Adrenal gland (tissue), 12 donors: Measurements from ENCODE around the gene HSD17B12. TPM values are rescaled to one million over a fixed set of nuclear protein-coding genes. Genes with fewer than 3 reads are reported as not detected.

Experiments used
- DNase-seq, 7 donors: peaks; one replicate each; pipeline ENCODE4 v3.0.0-alpha.2; 2019 to 2020
- H3K27ac ChIP-seq, 5 donors: fragments of 200-600 bp; sonication (generic) in 4 of 5; 1 replicate in 3 of 5; 2 replicates in 2 of 5; pipeline versions ENCODE4 v1.5.1 to v1.8.0; 2016 to 2020; ENCODE audit warnings: mild to moderate bottlenecking in 1 of 5
- H3K27me3 ChIP-seq: fragments of 200-600 bp; 2 replicates; pipeline ENCODE4 v1.8.0; 2021
- H3K36me3 ChIP-seq, 2 donors: fragments of 200-600 bp; replicated peaks in 1 of 2; 1 replicate in 1 of 2; 2 replicates in 1 of 2; pipeline versions ENCODE4 v1.5.1 to v1.8.0; 2018 to 2022
- H3K4me1 ChIP-seq, 2 donors: fragments of 200-600 bp; replicated peaks in 1 of 2; 1 replicate in 1 of 2; 2 replicates in 1 of 2; pipeline versions ENCODE4 v1.5.1 to v1.8.0; 2018 to 2021
- H3K4me3 ChIP-seq, 4 donors: fragments of 200-600 bp; sonication (generic) in 3 of 4; one replicate each; pipeline ENCODE4 v1.5.1; 2016 to 2018
- H3K9me3 ChIP-seq, 3 donors: fragments of 200-600 bp; sonication (generic) in 1 of 3; replicated peaks in 1 of 3; 1 replicate in 2 of 3; 2 replicates in 1 of 3; pipeline versions ENCODE4 v1.5.1 to v1.8.0; 2016 to 2021
- POLR2A ChIP-seq, 2 donors: fragments of 450-650 bp; IDR thresholded peaks; one replicate each; pipeline ENCODE4 v1.6.1; 2017; ENCODE audit warnings: antibody characterized with exemption in 2 of 2, mild to moderate bottlenecking in 2 of 2, moderate library complexity in 1 of 2
- WGBS, 4 donors: extraction: QIAGEN DNeasy Blood & Tissue Kit in 2 of 4; methylation state at CpG; one replicate each; pipeline versions ENCODE4 v1.1.5 to v1.1.7; 2013 to 2017; 5-methylcytosine and 5-hydroxymethylcytosine counted together
- intact Hi-C, 2 donors: fragments of 100-400 bp; cut with DNase I; formaldehyde crosslinking; loops; one replicate each; pipeline versions ENCODE4 v1.14.1 to v1.15.0; 2022 to 2023
- polyA plus RNA-seq, 3 donors: library from polyadenylated mRNA; stranded (reverse); fragments of 200-250 nt in 2 of 3; fragments of 350-450 nt in 1 of 3; fragmentation: Illumina TruSeq in 1 of 3; extraction: RNeasy Lipid Tissue Mini Kit (QIAGEN cat#74804) in 1 of 3; gene quantifications; one replicate each; pipeline ENCODE4 v1.2.3, GENCODE V29; 2013 to 2014
- total RNA-seq, 9 donors: library from RNA; depleted of rRNA in 4 of 9; stranded (reverse); fragments of >200 nt in 4 of 9; fragments of 120-200 nt in 1 of 9; fragmentation: NEBNext Ultra II Directional in 1 of 9; extraction: Animal tissue kit (Norgen Biotek cat#: 25700) in 1 of 9; gene quantifications; one replicate each; pipeline versions ENCODE4 v1.1.0 to v1.2.4, GENCODE V29; 2013 to 2023
- TF ChIP-seq, protein P1 (sequence below), 6 experiments: fragments of 450-650 bp in 4 of 6; fragments of 200-600 bp in 2 of 6; sonication (generic) in 1 of 6; IDR thresholded peaks; 1 replicate in 5 of 6; 2 replicates in 1 of 6; pipeline versions ENCODE4 v1.5.1 to v1.8.0; 2016 to 2021; ENCODE audit warnings: antibody characterized with exemption in 6 of 6, mild to moderate bottlenecking in 2 of 6, moderate library complexity in 1 of 6
- donor health status: healthy with polysubstance abuse.
- donor health status: Bipolar disorder and iron deficiency.
- donor health status: DM: yes; HTN: yes; CAD: no.
- donor health status: DM: no; HTN: no; CAD: no.
- donor health status: DM: no; HTN: no; CAD: no.
- donor health status: DM: yes; HTN: yes; CAD: no.

HSD17B12 gene
- total and polyA plus RNA-seq, 12 donors: 37.1 to 342 (median 94.6) TPM

DNA sequence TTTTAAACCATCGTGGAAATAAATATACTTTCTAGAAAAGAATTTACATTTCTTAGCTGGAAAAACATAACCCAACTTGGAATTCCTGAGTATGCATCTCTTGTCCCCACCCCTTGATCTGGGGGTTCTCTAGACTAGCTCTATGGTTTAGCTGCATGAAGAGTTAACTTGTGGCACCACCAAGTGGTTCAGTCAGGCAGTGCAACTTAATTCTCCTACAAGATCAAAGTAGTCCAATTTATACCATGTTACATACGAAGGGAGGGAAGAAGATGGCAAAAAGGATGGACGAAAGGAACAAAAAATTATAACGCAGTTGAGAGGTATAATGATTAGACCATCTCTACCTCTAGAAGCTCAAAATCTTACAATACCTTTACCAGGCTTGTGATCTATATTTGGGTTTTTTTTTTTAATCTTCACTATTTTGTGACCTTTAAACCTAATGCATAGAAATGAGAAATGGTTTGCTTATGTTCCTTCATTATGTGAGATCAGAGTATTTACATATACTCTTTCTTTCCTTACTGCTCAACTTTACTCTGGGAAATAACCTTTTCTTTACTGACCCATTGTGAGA is 171.6 kb downstream of the HSD17B12 start:
- TF ChIP-seq, protein P1, sequence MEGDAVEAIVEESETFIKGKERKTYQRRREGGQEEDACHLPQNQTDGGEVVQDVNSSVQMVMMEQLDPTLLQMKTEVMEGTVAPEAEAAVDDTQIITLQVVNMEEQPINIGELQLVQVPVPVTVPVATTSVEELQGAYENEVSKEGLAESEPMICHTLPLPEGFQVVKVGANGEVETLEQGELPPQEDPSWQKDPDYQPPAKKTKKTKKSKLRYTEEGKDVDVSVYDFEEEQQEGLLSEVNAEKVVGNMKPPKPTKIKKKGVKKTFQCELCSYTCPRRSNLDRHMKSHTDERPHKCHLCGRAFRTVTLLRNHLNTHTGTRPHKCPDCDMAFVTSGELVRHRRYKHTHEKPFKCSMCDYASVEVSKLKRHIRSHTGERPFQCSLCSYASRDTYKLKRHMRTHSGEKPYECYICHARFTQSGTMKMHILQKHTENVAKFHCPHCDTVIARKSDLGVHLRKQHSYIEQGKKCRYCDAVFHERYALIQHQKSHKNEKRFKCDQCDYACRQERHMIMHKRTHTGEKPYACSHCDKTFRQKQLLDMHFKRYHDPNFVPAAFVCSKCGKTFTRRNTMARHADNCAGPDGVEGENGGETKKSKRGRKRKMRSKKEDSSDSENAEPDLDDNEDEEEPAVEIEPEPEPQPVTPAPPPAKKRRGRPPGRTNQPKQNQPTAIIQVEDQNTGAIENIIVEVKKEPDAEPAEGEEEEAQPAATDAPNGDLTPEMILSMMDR (IDR thresholded peaks at IDR 0.05): peak; percentile 54 to 84 (median 78)
- TF ChIP-seq POLR2A (IDR thresholded peaks at IDR 0.05): no peak
- Histone ChIP-seq H3K36me3 (peaks cover 0 to 17% of the 10 kb centered on the region in 2 donors), H3K4me1 (no peaks in the 10 kb centered on the region), H3K27ac (no peak overlapping the region), H3K27me3 (no peaks in the 10 kb centered on the region), H3K4me3 (no peak overlapping the region), H3K9me3 (no peaks in the 10 kb centered on the region)
- DNase-seq: peak; percentile 39 to 90 (median 62)
- 16 to 28% (median 23%) methylated on average over 4 of the region's 4 CpGs for WGBS, 4 donors
- intact Hi-C loops: loop anchor here in 1 of 2 donors (10.0 kb wide), 1 partner anchor 277 kb away; no protein-coding TSS in a partner anchor

DNA sequence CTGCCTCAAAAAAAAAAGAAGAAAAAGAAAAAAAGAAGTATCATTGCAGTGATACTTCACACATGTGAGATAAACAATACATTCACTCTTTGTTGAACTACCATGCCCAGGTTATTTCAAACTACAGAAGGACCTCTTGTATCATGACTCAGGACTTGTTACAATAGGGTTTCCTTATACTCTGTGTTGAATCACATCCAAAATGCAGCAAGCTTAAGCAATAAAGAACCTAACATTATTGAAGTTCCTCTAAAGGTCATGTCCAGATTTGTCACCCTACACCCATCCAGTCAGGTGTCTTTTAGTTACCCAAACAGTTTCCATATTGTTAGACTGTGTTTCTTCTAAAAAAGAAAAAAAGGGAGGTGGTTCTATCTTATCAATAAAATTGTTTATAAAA is 173.2 kb downstream of the HSD17B12 start:
- H3K27ac ChIP-seq: no peak overlapping the region
- TF ChIP-seq, protein P1 (IDR thresholded peaks at IDR 0.05): no peak
- TF ChIP-seq POLR2A (IDR thresholded peaks at IDR 0.05): no peak
- intact Hi-C loops: loop anchor here in 1 of 2 donors (10.0 kb wide), 1 partner anchor 279 kb away; no protein-coding TSS in a partner anchor

DNA sequence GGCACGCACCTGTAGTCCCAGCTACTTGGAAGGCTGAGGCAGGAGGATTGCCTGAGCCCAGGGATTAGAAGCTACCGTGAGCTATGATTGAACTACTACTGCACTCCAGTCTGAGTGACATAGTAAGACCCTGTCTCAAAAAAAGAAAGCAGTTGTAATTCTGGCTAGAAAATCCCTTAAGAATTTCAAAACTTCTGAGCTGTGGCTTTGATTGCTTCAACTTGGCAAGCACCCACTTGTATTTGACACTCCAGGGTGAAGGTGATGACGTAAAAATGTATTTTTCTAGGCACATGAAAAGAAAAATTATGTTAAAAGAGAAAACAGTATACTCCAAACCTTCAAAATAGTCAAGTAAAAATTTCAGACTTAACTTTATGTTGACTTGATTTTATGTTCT is 176.5 kb downstream of the HSD17B12 start:
- DNase-seq: no peak
- intact Hi-C loops: loop anchor here in 1 of 2 donors (10.0 kb wide), 1 partner anchor 282 kb away; no protein-coding TSS in a partner anchor
- H3K4me1 ChIP-seq: no peaks in the 10 kb centered on the region
- 85 to 97% (median 94%) methylated on average over 3 of the region's 3 CpGs for WGBS, 4 donors
- TF ChIP-seq, protein P1 (IDR thresholded peaks at IDR 0.05): no peak
- no peak for TF ChIP-seq POLR2A (IDR thresholded peaks at IDR 0.05)
- no peak overlapping the region for H3K4me3 ChIP-seq
- no peaks in the 10 kb centered on the region for H3K27me3 ChIP-seq
- peaks cover 0 to 17% of the 10 kb centered on the region in 2 donors for H3K36me3 ChIP-seq
- no peaks in the 10 kb centered on the region for H3K9me3 ChIP-seq
- no peak overlapping the region for H3K27ac ChIP-seq

More for the DNA sequence above, 173.2 kb downstream of the HSD17B12 start:
- Histone ChIP-seq H3K27me3 (no peaks in the 10 kb centered on the region), H3K4me3 (no peak overlapping the region), H3K36me3 (peaks cover 0 to 17% of the 10 kb centered on the region in 2 donors), H3K4me1 (no peaks in the 10 kb centered on the region), H3K9me3 (no peaks in the 10 kb centered on the region)
- no peak for DNase-seq

DNA sequence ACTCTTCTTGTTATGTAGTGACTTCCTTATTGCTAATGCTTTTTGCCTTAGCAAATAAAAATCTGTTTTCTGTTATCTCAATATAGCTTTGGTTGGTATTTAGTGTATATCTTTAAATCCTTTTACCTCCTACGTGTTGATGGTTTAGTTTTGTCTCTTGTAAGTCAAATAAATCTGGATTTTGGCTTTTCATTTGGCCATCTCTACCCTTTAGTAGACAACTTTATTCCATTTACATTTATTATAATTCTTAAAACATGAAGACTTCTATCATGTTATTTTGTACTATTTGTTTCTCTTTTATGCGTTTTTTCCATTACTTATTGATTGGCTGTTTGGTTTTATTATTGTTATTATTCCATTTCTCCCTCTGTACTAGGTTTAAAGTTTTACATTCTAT is 180.6 kb downstream of the HSD17B12 start:
- H3K27me3 ChIP-seq: no peaks in the 10 kb centered on the region
- H3K36me3 ChIP-seq: peaks cover 0 to 1% of the 10 kb centered on the region in 2 donors
- H3K9me3 ChIP-seq: no peaks in the 10 kb centered on the region
- no peak overlapping the region for H3K4me3 ChIP-seq
- TF ChIP-seq POLR2A (IDR thresholded peaks at IDR 0.05): no peak
- TF ChIP-seq, protein P1 (IDR thresholded peaks at IDR 0.05): no peak
- 81 to 90% (median 89%) methylated on average over 2 of the region's 2 CpGs for WGBS, 4 donors
- intact Hi-C loops: no loop called here
- no peaks in the 10 kb centered on the region for H3K4me1 ChIP-seq
- H3K27ac ChIP-seq: no peak overlapping the region
- no peak for DNase-seq
